Measurements from ENCODE around the gene PRG2. TPM values are rescaled to one million over a fixed set of nuclear protein-coding genes. Genes with fewer than 3 reads are reported as not detected.

Gene PRG2
- total RNA-seq, 2 donors from 2014 or later = 0.54 TPM; not detected in 1

- Histone ChIP-seq H3K27me3 (replicated peaks; ENCODE audit: insufficient read depth) (no peaks in the 10 kb centered on the region), H3K9me3 (no peaks in the 10 kb centered on the region), H3K4me1 (ENCODE audit: control insufficient read depth in 1 of 2, low read depth in 2 of 2) (peaks cover 11 to 12% of the 10 kb centered on the region in 2 donors), H3K27ac (no peak overlapping the region), H3K36me3 (no peaks in the 10 kb centered on the region), H3K4me3 (no peak overlapping the region)
- no peak for TF ChIP-seq CTCF (IDR thresholded peaks at IDR 0.05)
- no peak for ATAC-seq (ENCODE audit: insufficient number of reproducible peaks, low FRiP score, low read depth)
- no peak for DNase-seq (ENCODE audit: low spot score)
Observed at GRCh38 chr11:57432714-57433163, 42.3 kb upstream of the PRG2 start.

GRCh38 chr11:57432149-57432561, 41.7 kb upstream of the PRG2 start:
- Histone ChIP-seq H3K27ac (no peak overlapping the region), H3K4me1 (ENCODE audit: control insufficient read depth in 1 of 2, low read depth in 2 of 2) (peaks cover 14 to 18% of the 10 kb centered on the region in 2 donors), H3K36me3 (no peaks in the 10 kb centered on the region), H3K4me3 (no peak overlapping the region), H3K9me3 (no peaks in the 10 kb centered on the region), H3K27me3 (replicated peaks; ENCODE audit: insufficient read depth) (no peaks in the 10 kb centered on the region)
- no peak for ATAC-seq (ENCODE audit: insufficient number of reproducible peaks, low FRiP score, low read depth)
- no peak for TF ChIP-seq CTCF (IDR thresholded peaks at IDR 0.05)
- no peak for DNase-seq (ENCODE audit: low spot score)

- Histone ChIP-seq H3K4me3 (no peak overlapping the region), H3K4me1 (ENCODE audit: control insufficient read depth in 1 of 2, low read depth in 2 of 2) (peaks cover 25 to 29% of the 10 kb centered on the region in 2 donors), H3K9me3 (no peaks in the 10 kb centered on the region), H3K36me3 (no peaks in the 10 kb centered on the region), H3K27me3 (replicated peaks; ENCODE audit: insufficient read depth) (no peaks in the 10 kb centered on the region), H3K27ac (no peak overlapping the region)
- ATAC-seq (ENCODE audit: insufficient number of reproducible peaks, low FRiP score, low read depth) (no peak), DNase-seq (ENCODE audit: low spot score) (no peak)
- no peak for TF ChIP-seq CTCF (IDR thresholded peaks at IDR 0.05)
Observed at GRCh38 chr11:57430952-57431351, 40.5 kb upstream of the PRG2 start.

- no peak for TF ChIP-seq CTCF (IDR thresholded peaks at IDR 0.05)
- no peak overlapping the region for H3K27ac ChIP-seq
Observed at GRCh38 chr11:57429946-57430345, 39.5 kb upstream of the PRG2 start.

DNA sequence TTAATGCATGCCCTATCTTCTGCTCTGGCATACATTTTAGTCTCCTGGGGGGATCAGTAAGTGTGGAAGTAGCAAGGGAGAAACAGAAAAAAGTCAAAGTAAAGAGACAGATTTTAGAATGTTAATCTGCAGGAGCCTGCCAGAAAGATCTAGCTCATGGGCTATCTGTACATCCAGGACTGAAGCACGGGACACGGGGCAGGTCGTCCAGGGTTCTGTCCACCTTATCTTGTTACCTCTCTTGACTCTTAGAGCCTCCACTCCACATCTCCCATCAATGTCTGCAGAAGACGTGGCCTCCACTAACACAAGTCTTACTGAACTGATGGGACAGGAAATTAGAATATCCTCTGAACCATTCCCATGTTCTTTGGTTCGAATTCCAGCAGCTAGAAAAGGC, 38.2 kb upstream of the PRG2 start:
- DNase-seq (ENCODE audit: low spot score) (no peak), ATAC-seq (ENCODE audit: insufficient number of reproducible peaks, low FRiP score, low read depth) (no peak)
- peaks cover 41 to 46% of the 10 kb centered on the region in 2 donors for H3K4me1 ChIP-seq (ENCODE audit: control insufficient read depth in 1 of 2, low read depth in 2 of 2)
- no peak for TF ChIP-seq CTCF (IDR thresholded peaks at IDR 0.05)
- H3K4me3 ChIP-seq = no peak overlapping the region
- peak overlapping the region in 1 of 2 donors; percentile 98 for H3K27ac ChIP-seq
- H3K36me3 ChIP-seq = no peaks in the 10 kb centered on the region
- H3K9me3 ChIP-seq = no peaks in the 10 kb centered on the region
- no peaks in the 10 kb centered on the region for H3K27me3 ChIP-seq (replicated peaks; ENCODE audit: insufficient read depth)

More at GRCh38 chr11:57429946-57430345, 39.5 kb upstream of the PRG2 start:
- Histone ChIP-seq H3K9me3 (no peaks in the 10 kb centered on the region), H3K4me3 (no peak overlapping the region), H3K4me1 (ENCODE audit: control insufficient read depth in 1 of 2, low read depth in 2 of 2) (peaks cover 30 to 35% of the 10 kb centered on the region in 2 donors), H3K36me3 (no peaks in the 10 kb centered on the region), H3K27me3 (replicated peaks; ENCODE audit: insufficient read depth) (no peaks in the 10 kb centered on the region)
- no peak for DNase-seq (ENCODE audit: low spot score)
- no peak for ATAC-seq (ENCODE audit: insufficient number of reproducible peaks, low FRiP score, low read depth)

Data from thoracic aorta (tissue), 2 donors.